ENCODE results near the gene ZFHX2. TPM values are rescaled to one million over a fixed set of nuclear protein-coding genes. Genes with fewer than 3 reads are reported as not detected.

ZFHX2 gene
- total RNA-seq, 5 donors from 2014 or later (not counting 1 experiment from before 2014, with no cell fraction given): 0.15 to 1.3 (median 0.44) TPM

DNA sequence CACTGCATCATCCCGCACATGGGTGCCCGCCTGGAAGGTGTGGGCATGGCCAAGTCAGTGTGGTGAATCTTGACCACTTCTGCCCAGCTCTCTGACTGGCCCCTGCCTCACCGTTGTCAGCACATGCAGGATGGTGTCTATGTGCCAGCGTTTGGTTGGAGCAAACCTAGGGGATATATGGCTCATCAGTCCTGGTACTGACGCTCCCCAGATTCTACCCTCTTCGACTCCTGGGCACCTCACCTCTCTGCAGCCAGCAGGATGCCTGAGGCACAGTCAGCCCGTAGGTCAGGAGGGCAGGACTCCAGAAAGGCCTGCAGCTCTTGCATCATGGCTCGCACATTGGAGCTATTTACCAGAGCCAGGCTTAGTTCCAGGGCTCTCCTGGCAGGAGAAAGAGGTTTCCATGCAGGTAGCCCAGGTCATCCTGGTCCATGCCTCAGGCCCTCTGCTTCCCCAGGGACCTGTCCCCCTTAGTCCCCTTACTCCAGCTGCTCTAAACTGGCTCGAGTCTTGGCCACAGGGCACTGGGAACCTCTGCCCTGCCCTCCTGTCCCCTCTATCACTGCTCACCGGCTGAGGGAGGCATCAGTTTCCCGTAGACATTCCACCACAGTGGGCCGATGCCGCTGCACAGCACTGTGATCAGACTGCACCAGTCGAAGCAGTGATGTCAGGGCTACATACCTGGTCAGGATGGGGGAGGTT is 12.1 kb upstream of the ZFHX2 start:
- Histone ChIP-seq H3K27me3 (replicated peaks in 1 of 2; ENCODE audit: control insufficient read depth in 2 of 2, extremely low read depth in 1 of 2, insufficient read depth in 2 of 2, low read length in 1 of 2) (no peaks in the 10 kb centered on the region), H3K4me1 (ENCODE audit: control insufficient read depth in 1 of 2, extremely low read depth in 1 of 2, insufficient read depth in 2 of 2, low read length in 2 of 2) (peaks cover 9 to 42% of the 10 kb centered on the region in 2 experiments), H3K27ac (ENCODE audit: low read length) (no peak overlapping the region), H3K36me3 (ENCODE audit: control insufficient read depth in 2 of 2, extremely low read depth in 1 of 2, insufficient read depth in 1 of 2, low read length in 1 of 2) (peaks cover 19 to 76% of the 10 kb centered on the region in 2 donors), H3K4me3 (ENCODE audit: control insufficient read depth in 1 of 2, extremely low read depth in 1 of 2, low read length in 1 of 2) (no peak overlapping the region), H3K9me3 (no peaks in the 10 kb centered on the region)
- Mint-ChIP-seq H3K4me3 (no peak overlapping the region), H3K36me3 (peaks cover 43% of the 10 kb centered on the region), H3K27me3 (no peaks in the 10 kb centered on the region), H3K4me1 (peaks cover 33 to 49% (median 36%) of the 10 kb centered on the region in 3 donors), H3K27ac (peak overlapping the region in 1 of 2 donors; percentile 51), H3K9me3 (no peaks in the 10 kb centered on the region)
- CTCF ChIA-PET: interaction anchor here (0.6 to 9.2 kb wide), 7 partner anchors 11 to 950 kb away, joined by 3 to 107 read pairs (median 3); no protein-coding TSS in a partner anchor
- 94% methylated on average over 11 of the region's 14 CpGs for WGBS (ENCODE audit: insufficient coverage)
- POLR2A ChIA-PET: no interaction called here
- ATAC-seq (replicated peaks in 1 of 4) (no peak), DNase-seq (no peak)

DNA sequence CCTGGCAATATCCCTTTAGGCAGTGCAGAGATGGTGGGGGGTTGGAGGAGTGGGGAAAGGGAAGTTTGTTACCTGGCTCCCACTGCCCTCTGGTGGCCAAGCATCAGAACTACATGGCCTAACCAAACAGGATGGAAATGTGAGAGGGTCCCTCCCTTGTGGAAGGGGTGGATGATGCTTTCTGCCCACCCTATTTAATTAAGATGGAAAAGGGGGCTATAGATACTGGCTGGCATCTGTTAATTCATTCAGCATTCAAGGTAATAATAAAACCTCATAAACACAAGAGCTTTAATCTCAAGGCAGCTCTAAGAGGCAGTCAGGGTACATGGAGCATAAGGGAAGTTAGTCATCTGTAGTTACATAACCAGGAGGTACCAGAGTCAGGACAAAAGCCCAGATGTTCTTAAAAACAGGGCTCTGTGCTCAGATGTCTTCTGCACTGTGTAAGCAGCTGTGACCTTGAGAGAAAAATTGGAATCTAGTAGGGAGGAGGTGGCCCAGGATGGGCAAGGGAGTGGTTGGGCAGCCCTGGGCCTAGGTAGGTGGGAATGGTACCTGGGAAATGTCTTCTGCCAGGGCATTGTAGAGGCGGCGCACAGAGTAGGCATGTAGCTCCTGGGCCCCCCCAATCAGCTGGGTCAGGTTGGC is 11.4 kb upstream of the ZFHX2 start:
- Histone ChIP-seq H3K27me3 (replicated peaks in 1 of 2; ENCODE audit: control insufficient read depth in 2 of 2, extremely low read depth in 1 of 2, insufficient read depth in 2 of 2, low read length in 1 of 2) (no peaks in the 10 kb centered on the region), H3K4me3 (ENCODE audit: control insufficient read depth in 1 of 2, extremely low read depth in 1 of 2, low read length in 1 of 2) (no peak overlapping the region), H3K4me1 (ENCODE audit: control insufficient read depth in 1 of 2, extremely low read depth in 1 of 2, insufficient read depth in 2 of 2, low read length in 2 of 2) (peaks cover 7 to 39% of the 10 kb centered on the region in 2 experiments), H3K9me3 (no peaks in the 10 kb centered on the region), H3K27ac (ENCODE audit: low read length) (no peak overlapping the region), H3K36me3 (ENCODE audit: control insufficient read depth in 2 of 2, extremely low read depth in 1 of 2, insufficient read depth in 1 of 2, low read length in 1 of 2) (peaks cover 21 to 82% of the 10 kb centered on the region in 2 donors)
- ChIA-PET CTCF (interaction anchor here (0.6 to 9.2 kb wide), 6 partner anchors 11 to 950 kb away, joined by 3 to 107 read pairs (median 3); no protein-coding TSS in a partner anchor), POLR2A (interaction anchor here in 1 of 2 donors (0.7 kb wide), 1 partner anchor 300 kb away, joined by 3 read pairs; no protein-coding TSS in a partner anchor)
- peaks cover 43% of the 10 kb centered on the region for H3K36me3 Mint-ChIP-seq
- peak in 31 of 35 experiments; percentile 22 to 76 (median 47) for DNase-seq
- H3K27ac Mint-ChIP-seq: peak overlapping the region in 1 of 2 donors; percentile 52
- no peaks in the 10 kb centered on the region for H3K27me3 Mint-ChIP-seq
- no peak overlapping the region for H3K4me3 Mint-ChIP-seq
- WGBS (ENCODE audit: insufficient coverage): 100% methylated on average over 2 of the region's 2 CpGs
- no peak for ATAC-seq (replicated peaks in 1 of 4)
- no peaks in the 10 kb centered on the region for H3K9me3 Mint-ChIP-seq
- H3K4me1 Mint-ChIP-seq: peaks cover 29 to 48% (median 32%) of the 10 kb centered on the region in 3 donors

DNA sequence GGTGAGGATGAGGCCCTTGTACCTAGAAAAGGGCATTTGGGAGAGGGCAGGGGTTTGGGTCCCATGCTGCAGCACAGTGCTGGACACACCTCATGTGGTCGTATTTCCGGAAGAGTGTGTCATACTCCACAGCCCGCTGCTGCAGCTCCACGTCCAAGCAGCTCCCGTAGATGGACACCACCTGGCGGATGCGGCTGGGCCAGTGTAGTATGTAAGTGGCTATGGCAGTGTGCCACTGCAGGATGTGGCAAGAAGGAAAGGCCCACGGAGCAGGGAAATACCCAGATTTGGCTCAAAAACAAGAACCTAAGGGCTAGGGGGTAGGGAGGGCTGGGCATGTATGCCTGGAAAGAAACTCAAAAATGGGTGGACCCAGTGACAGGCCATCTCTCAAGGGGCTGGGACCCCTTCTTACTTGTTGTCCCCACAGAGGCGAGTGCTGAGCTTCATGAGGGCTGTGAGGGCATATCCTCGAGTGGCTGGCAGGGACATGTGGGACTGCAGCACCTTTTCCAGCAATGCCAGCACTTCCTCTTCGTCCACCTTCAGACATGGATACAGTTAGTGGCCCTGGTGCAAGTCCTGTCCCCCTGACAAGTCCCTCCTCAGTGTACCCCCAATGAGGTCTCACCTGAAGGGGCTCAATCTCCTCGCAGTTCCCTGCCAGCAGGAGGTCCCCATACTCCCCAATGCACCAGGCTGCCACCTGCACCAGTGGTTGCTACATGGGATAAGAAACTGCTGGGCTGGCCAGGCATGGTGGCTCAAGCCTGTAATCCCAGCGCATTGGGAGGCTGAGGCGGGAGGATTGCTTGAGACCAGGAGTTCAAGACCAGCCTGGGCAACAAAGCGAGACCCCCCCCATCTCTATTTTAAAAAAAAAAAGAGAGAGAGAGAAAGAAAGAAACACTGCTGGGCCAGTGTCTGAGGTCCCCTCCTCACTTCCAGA is 10.6 kb upstream of the ZFHX2 start:
- ATAC-seq (replicated peaks in 1 of 4): no peak
- Histone ChIP-seq H3K4me3 (ENCODE audit: control insufficient read depth in 1 of 2, extremely low read depth in 1 of 2, low read length in 1 of 2) (no peak overlapping the region), H3K4me1 (ENCODE audit: control insufficient read depth in 1 of 2, extremely low read depth in 1 of 2, insufficient read depth in 2 of 2, low read length in 2 of 2) (peaks cover 4 to 39% of the 10 kb centered on the region in 2 experiments), H3K36me3 (ENCODE audit: control insufficient read depth in 2 of 2, extremely low read depth in 1 of 2, insufficient read depth in 1 of 2, low read length in 1 of 2) (peaks cover 21 to 82% of the 10 kb centered on the region in 2 donors), H3K9me3 (no peaks in the 10 kb centered on the region), H3K27ac (ENCODE audit: low read length) (no peak overlapping the region), H3K27me3 (replicated peaks in 1 of 2; ENCODE audit: control insufficient read depth in 2 of 2, extremely low read depth in 1 of 2, insufficient read depth in 2 of 2, low read length in 1 of 2) (no peaks in the 10 kb centered on the region)
- Mint-ChIP-seq H3K27ac (peak overlapping the region in 1 of 2 donors; percentile 6), H3K9me3 (no peaks in the 10 kb centered on the region), H3K4me1 (peaks cover 30 to 47% (median 32%) of the 10 kb centered on the region in 3 donors), H3K27me3 (no peaks in the 10 kb centered on the region), H3K4me3 (no peak overlapping the region), H3K36me3 (peaks cover 43% of the 10 kb centered on the region)
- 90% methylated on average over 10 of the region's 15 CpGs for WGBS (ENCODE audit: insufficient coverage)
- ChIA-PET CTCF (interaction anchor here (0.6 to 9.2 kb wide), 7 partner anchors 13 to 391 kb away, joined by 3 to 107 read pairs (median 4); no protein-coding TSS in a partner anchor), POLR2A (interaction anchor here in 1 of 2 donors (0.7 kb wide), 1 partner anchor 300 kb away, joined by 3 read pairs; no protein-coding TSS in a partner anchor)
- no peak for DNase-seq

DNA sequence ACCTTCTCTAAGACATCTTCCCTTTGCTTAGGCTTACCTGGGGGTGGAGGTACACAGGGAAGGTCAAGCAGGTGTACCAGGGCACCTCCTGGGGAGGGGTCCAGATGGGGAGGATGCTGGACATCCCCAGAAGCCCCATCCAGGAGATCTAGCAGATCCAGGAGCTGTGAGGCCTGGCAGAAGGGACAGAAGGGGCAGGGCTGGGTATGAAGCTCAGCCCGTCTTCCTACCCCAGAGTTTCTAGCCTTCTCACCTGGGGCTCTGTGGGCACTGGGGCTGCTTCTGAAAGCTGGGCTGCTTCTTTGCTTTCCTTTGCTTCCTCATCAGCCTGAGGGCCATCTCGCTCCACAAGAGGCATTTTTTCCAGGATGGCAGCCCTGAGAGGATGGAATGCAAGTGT is 9.7 kb upstream of the ZFHX2 start:
- Histone ChIP-seq H3K36me3 (ENCODE audit: control insufficient read depth in 2 of 2, extremely low read depth in 1 of 2, insufficient read depth in 1 of 2, low read length in 1 of 2) (peaks cover 21 to 82% of the 10 kb centered on the region in 2 donors), H3K9me3 (no peaks in the 10 kb centered on the region), H3K4me3 (ENCODE audit: control insufficient read depth in 1 of 2, extremely low read depth in 1 of 2, low read length in 1 of 2) (no peak overlapping the region), H3K27ac (ENCODE audit: low read length) (no peak overlapping the region), H3K4me1 (ENCODE audit: control insufficient read depth in 1 of 2, extremely low read depth in 1 of 2, insufficient read depth in 2 of 2, low read length in 2 of 2) (peaks cover 6 to 39% of the 10 kb centered on the region in 2 experiments), H3K27me3 (replicated peaks in 1 of 2; ENCODE audit: control insufficient read depth in 2 of 2, extremely low read depth in 1 of 2, insufficient read depth in 2 of 2, low read length in 1 of 2) (no peaks in the 10 kb centered on the region)
- CTCF ChIA-PET: interaction anchor here (0.6 to 9.2 kb wide), 9 partner anchors 9 to 1576 kb away, joined by 3 to 107 read pairs (median 5); partner anchors contain the start of gene ZFHX2 (in 1 of the 2)
- no peak for ATAC-seq (replicated peaks in 1 of 4)
- DNase-seq: no peak
- H3K4me3 Mint-ChIP-seq: no peak overlapping the region
- POLR2A ChIA-PET: no interaction called here
- 100% methylated on average over 1 of the region's 2 CpGs for WGBS (ENCODE audit: insufficient coverage)
- no peak overlapping the region for H3K27ac Mint-ChIP-seq
- peaks cover 32 to 48% (median 35%) of the 10 kb centered on the region in 3 donors for H3K4me1 Mint-ChIP-seq
- peaks cover 38% of the 10 kb centered on the region for H3K36me3 Mint-ChIP-seq
- no peaks in the 10 kb centered on the region for H3K9me3 Mint-ChIP-seq
- no peaks in the 10 kb centered on the region for H3K27me3 Mint-ChIP-seq

DNA sequence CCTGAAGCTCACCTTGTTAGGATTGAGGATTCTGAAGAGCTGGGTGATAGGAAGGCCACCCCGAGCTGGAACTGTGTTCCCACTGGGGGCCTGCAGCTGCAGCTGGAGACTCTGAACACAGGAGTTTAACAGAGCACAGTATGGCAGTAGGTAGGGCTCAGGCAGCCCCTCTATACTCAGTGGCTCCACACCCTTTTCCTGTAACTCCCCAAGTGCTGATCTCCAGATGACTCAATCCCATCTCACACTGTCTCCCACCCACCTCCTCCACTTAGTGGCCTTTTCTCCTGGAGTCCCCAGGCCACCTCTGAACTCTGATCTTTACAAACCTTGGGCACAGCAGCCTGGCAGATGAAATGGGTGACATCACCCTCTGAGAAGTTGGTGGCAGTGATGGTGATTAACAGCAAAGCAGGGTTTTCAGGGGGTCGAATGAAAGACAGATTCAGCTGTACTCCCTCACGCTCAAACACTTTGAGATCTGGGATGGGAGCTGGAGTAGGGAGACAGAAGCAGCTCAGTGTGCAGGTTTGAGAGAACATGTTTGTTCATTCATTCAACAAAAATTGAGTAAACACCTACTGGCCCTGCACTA is 8.5 kb upstream of the ZFHX2 start:
- H3K27ac Mint-ChIP-seq: no peak overlapping the region

More for the DNA sequence above, 8.5 kb upstream of the ZFHX2 start:
- no peaks in the 10 kb centered on the region for H3K27me3 Mint-ChIP-seq
- H3K27me3 ChIP-seq (replicated peaks in 1 of 2; ENCODE audit: control insufficient read depth in 2 of 2, extremely low read depth in 1 of 2, insufficient read depth in 2 of 2, low read length in 1 of 2): no peaks in the 10 kb centered on the region
- H3K4me1 ChIP-seq (ENCODE audit: control insufficient read depth in 1 of 2, extremely low read depth in 1 of 2, insufficient read depth in 2 of 2, low read length in 2 of 2): peaks cover 6 to 44% of the 10 kb centered on the region in 2 experiments
- peaks cover 21 to 70% of the 10 kb centered on the region in 2 donors for H3K36me3 ChIP-seq (ENCODE audit: control insufficient read depth in 2 of 2, extremely low read depth in 1 of 2, insufficient read depth in 1 of 2, low read length in 1 of 2)
- no CpG with 5 or more reads among the region's 3 CpGs for WGBS (ENCODE audit: insufficient coverage)
- no peak for DNase-seq
- peaks cover 34% of the 10 kb centered on the region for H3K36me3 Mint-ChIP-seq
- POLR2A ChIA-PET: interaction anchor here in 1 of 2 donors (0.8 kb wide), 1 partner anchor 20 kb away, joined by 3 read pairs; no protein-coding TSS in a partner anchor
- ATAC-seq (replicated peaks in 1 of 4): no peak
- no peak overlapping the region for H3K4me3 Mint-ChIP-seq
- H3K9me3 Mint-ChIP-seq: no peaks in the 10 kb centered on the region
- H3K27ac ChIP-seq (ENCODE audit: low read length): no peak overlapping the region
- H3K4me3 ChIP-seq (ENCODE audit: control insufficient read depth in 1 of 2, extremely low read depth in 1 of 2, low read length in 1 of 2): no peak overlapping the region
- no peaks in the 10 kb centered on the region for H3K9me3 ChIP-seq
- peaks cover 37 to 48% (median 43%) of the 10 kb centered on the region in 3 donors for H3K4me1 Mint-ChIP-seq
- CTCF ChIA-PET: interaction anchor here (0.6 to 9.2 kb wide), 11 partner anchors 8 to 522 kb away, joined by 3 to 107 read pairs (median 4); partner anchors contain the start of gene ZFHX2 (in 1 of the 2)
